Measurements from ENCODE around the gene RGL3. TPM values are rescaled to one million over a fixed set of nuclear protein-coding genes. Genes with fewer than 3 reads are reported as not detected.
A peak's percentile ranks its signal among the peaks of the same experiment; 100 is the strongest.

RGL3 gene
- total RNA-seq, 2 donors from 2014 or later, result 13.8 to 32.7 TPM

GRCh38 chr19:11425719-11426457 is 6.8 kb upstream of the RGL3 start:
- no peaks in the 10 kb centered on the region for H3K9me3 ChIP-seq
- H3K36me3 ChIP-seq, result no peaks in the 10 kb centered on the region
- peaks cover 27% of the 10 kb centered on the region for H3K27me3 ChIP-seq
- no peak overlapping the region for H3K9ac ChIP-seq (ENCODE audit: low read depth in 2 of 2, low read length in 2 of 2)
- intact Hi-C loops (cut with DNase I), result no loop called here
- H3K4me3 ChIP-seq, result no peak overlapping the region
- TF ChIP-seq, protein P1, sequence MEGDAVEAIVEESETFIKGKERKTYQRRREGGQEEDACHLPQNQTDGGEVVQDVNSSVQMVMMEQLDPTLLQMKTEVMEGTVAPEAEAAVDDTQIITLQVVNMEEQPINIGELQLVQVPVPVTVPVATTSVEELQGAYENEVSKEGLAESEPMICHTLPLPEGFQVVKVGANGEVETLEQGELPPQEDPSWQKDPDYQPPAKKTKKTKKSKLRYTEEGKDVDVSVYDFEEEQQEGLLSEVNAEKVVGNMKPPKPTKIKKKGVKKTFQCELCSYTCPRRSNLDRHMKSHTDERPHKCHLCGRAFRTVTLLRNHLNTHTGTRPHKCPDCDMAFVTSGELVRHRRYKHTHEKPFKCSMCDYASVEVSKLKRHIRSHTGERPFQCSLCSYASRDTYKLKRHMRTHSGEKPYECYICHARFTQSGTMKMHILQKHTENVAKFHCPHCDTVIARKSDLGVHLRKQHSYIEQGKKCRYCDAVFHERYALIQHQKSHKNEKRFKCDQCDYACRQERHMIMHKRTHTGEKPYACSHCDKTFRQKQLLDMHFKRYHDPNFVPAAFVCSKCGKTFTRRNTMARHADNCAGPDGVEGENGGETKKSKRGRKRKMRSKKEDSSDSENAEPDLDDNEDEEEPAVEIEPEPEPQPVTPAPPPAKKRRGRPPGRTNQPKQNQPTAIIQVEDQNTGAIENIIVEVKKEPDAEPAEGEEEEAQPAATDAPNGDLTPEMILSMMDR (IDR thresholded peaks at IDR 0.05), result no peak
- peaks cover 4% of the 10 kb centered on the region for H3K4me1 ChIP-seq
- no peak overlapping the region for H3K27ac ChIP-seq
- DNase-seq, result no peak

GRCh38 chr19:11423791-11424181 is 4.7 kb upstream of the RGL3 start:
- Histone ChIP-seq H3K27me3 (peaks cover 44% of the 10 kb centered on the region), H3K4me1 (peaks cover 4% of the 10 kb centered on the region), H3K9me3 (no peaks in the 10 kb centered on the region), H3K4me3 (no peak overlapping the region), H3K36me3 (no peaks in the 10 kb centered on the region), H3K9ac (ENCODE audit: low read depth in 2 of 2, low read length in 2 of 2) (no peak overlapping the region), H3K27ac (no peak overlapping the region)
- TF ChIP-seq, protein P1 (IDR thresholded peaks at IDR 0.05), result no peak
- intact Hi-C loops (cut with DNase I), result no loop called here
- DNase-seq, result no peak

- Histone ChIP-seq H3K9me3 (no peaks in the 10 kb centered on the region), H3K27me3 (peaks cover 47% of the 10 kb centered on the region), H3K4me3 (no peak overlapping the region), H3K9ac (ENCODE audit: low read depth in 2 of 2, low read length in 2 of 2) (no peak overlapping the region), H3K36me3 (no peaks in the 10 kb centered on the region), H3K4me1 (peaks cover 4% of the 10 kb centered on the region), H3K27ac (no peak overlapping the region)
- no peak for DNase-seq
- intact Hi-C loops (cut with DNase I), result no loop called here
- TF ChIP-seq, protein P1 (IDR thresholded peaks at IDR 0.05), result no peak
Observed at GRCh38 chr19:11423164-11423790, 4.2 kb upstream of the RGL3 start.

DNA sequence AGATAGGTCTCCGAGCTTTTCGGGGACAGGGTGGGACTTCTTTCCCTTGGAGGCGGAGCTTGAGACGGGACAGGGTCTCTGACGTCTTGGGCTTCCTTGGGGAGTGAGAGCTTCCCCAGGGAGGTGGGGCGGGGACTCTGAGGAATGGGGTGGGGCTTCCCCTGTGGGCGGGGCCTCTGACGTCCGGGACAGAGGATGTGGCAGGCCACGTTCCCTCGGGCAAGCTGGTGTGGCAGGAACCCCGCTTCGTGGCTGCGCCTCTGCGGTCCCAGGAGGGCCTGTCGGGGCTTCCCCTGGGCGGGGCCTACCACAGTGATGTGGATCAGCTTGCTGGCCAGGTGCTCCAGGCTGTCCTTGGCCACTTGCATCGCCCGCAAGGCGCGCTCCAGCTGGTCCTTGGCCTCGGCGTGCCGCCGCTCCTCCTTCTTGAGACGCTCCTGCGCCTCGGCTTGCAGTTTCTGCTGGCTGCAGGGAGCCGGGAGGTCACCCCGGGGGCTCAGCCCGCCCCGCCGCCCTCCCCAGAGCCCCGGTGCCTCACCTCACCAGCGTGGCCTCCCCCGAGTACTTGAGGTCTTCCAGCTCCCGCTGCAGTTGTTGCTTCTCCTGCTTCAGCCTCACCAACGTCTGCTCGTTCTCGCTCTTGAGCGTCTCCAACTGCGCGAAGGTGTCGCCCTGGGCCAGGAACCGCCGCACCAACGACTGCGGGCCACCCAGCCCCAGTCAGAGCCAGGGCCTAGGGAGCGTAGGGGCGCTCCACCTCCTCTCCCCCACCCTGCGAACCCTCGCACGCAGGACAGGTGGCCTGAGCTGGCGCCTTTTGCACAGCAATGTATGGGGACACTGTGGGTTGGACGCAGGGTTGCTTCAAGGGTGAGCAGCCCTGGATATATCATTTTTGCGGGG is 3.3 kb upstream of the RGL3 start:
- TF ChIP-seq, protein P1 (IDR thresholded peaks at IDR 0.05), result no peak
- peaks cover 47% of the 10 kb centered on the region for H3K27me3 ChIP-seq
- H3K4me1 ChIP-seq, result peaks cover 4% of the 10 kb centered on the region
- intact Hi-C loops (cut with DNase I), result no loop called here
- no peaks in the 10 kb centered on the region for H3K9me3 ChIP-seq
- H3K9ac ChIP-seq (ENCODE audit: low read depth in 2 of 2, low read length in 2 of 2), result peak overlapping the region; percentile 2 to 27
- H3K36me3 ChIP-seq, result no peaks in the 10 kb centered on the region
- peak; percentile 90 for DNase-seq
- H3K27ac ChIP-seq, result no peak overlapping the region
- H3K4me3 ChIP-seq, result peak overlapping the region; percentile 29

DNA sequence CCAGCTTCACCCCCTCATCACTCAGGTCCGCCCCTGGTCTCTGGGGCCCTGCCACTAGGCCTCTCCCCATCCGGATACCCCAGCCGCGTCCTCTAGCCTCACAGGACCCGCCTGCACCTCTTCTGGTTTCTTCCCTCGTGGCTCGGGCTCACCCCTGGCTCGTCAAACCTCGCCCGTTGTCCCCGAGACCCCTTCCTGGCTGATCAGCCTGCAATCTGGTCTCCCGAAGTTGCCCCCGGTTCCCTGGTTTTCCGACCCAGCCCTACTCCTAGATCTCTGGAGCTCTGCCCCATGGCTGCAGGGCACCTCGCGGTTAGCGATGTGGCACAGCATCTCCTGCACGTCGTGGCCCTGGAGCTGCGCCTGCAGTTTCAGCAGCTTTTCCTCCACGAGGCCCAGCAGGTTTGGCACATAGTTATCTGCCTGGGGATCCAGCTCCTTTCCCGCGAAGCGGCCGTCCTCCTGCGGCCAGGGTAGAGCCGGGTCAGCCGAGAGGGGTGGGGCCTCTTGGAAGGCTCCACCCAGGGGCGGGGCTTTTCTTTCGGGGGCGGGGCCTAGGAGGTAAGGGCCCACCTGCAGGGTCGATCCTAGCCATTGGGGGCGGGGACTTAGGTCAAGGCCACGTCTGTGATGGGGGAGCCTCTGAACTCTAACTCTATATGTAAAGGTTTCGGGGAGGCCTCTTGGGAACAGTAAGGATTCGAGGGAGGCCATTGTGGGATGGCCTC is 2.4 kb upstream of the RGL3 start:
- TF ChIP-seq, protein P1 (IDR thresholded peaks at IDR 0.05), result no peak
- H3K27me3 ChIP-seq, result peaks cover 47% of the 10 kb centered on the region
- no peaks in the 10 kb centered on the region for H3K9me3 ChIP-seq
- no peak overlapping the region for H3K9ac ChIP-seq (ENCODE audit: low read depth in 2 of 2, low read length in 2 of 2)
- DNase-seq, result peak; percentile 76
- peak overlapping the region; percentile 29 for H3K4me3 ChIP-seq
- H3K27ac ChIP-seq, result no peak overlapping the region
- H3K36me3 ChIP-seq, result no peaks in the 10 kb centered on the region
- H3K4me1 ChIP-seq, result peaks cover 4% of the 10 kb centered on the region
- intact Hi-C loops (cut with DNase I), result no loop called here
